22Rv1 (cell line): ENCODE results near the gene AUTS2.

ENCODE experiments used
- CTCF ChIP-seq: fragments of 450-650 bp; IDR thresholded peaks from 2 replicates; pipeline ENCODE4 v1.5.1; 2017; ENCODE audit warnings: mild to moderate bottlenecking
- ZFX ChIP-seq: fragments of 450-650 bp; IDR thresholded peaks from 2 replicates; pipeline ENCODE4 v1.6.1; 2017; ENCODE audit warnings: antibody characterized with exemption, borderline replicate concordance

- TF ChIP-seq ZFX, result no peak
- no peak for TF ChIP-seq CTCF
These were observed 10.6 kb downstream of the AUTS2 start for GRCh38 chr7:69608878-69609277.
